Transverse colon (tissue), 4 donors: ENCODE results near the gene SLC38A10. TPM values are rescaled to one million over a fixed set of nuclear protein-coding genes. Genes with fewer than 3 reads are reported as not detected.

Experiments
- DNase-seq: peaks from one replicate; pipeline ENCODE4 v3.0.0-alpha.2; 2019
- H3K27ac ChIP-seq, 4 donors: fragments of 200-600 bp; sonication (generic); 2 replicates each; pipeline ENCODE4 v1.5.1; 2016 to 2018; ENCODE audit warnings: inconsistent platforms in 4 of 4
- H3K27me3 ChIP-seq: fragments of 200-600 bp; sonication (generic); 2 replicates; pipeline ENCODE4 v1.5.1; 2017; ENCODE audit warnings: inconsistent platforms
- H3K36me3 ChIP-seq, 4 donors: fragments of 200-600 bp; sonication (generic); 2 replicates each; pipeline ENCODE4 v1.5.1; 2017 to 2019; ENCODE audit warnings: inconsistent platforms in 4 of 4
- H3K4me1 ChIP-seq, 4 donors: fragments of 200-600 bp; sonication (generic); 2 replicates each; pipeline ENCODE4 v1.5.1; 2017 to 2020; ENCODE audit warnings: inconsistent platforms in 4 of 4
- H3K4me3 ChIP-seq, 4 donors: fragments of 200-600 bp; sonication (generic); 1 replicate in 1 of 4; 2 replicates in 3 of 4; pipeline versions ENCODE4 v1.5.1 to v1.6.1; 2017 to 2019; ENCODE audit warnings: inconsistent platforms in 4 of 4
- H3K9me3 ChIP-seq, 2 donors: fragments of 200-600 bp; sonication (generic); 2 replicates each; pipeline ENCODE4 v1.5.1; 2017 to 2019; ENCODE audit warnings: inconsistent platforms in 2 of 2
- EP300 ChIP-seq: sonication (generic); formaldehyde crosslinking; IDR thresholded peaks from one replicate; pipeline ENCODE4 v1.6.1; 2017; ENCODE audit warnings: antibody characterized with exemption, low read depth
- POLR2A ChIP-seq: fragments of 450-650 bp; IDR thresholded peaks from one replicate; pipeline ENCODE4 v1.6.1; 2016; ENCODE audit warnings: antibody characterized with exemption, mild to moderate bottlenecking, moderate library complexity
- POLR2AphosphoS5 ChIP-seq, 3 donors: sonication (generic); formaldehyde crosslinking; IDR thresholded peaks; one replicate each; pipeline ENCODE4 v1.6.1; 2016; ENCODE audit warnings: antibody characterized with exemption in 3 of 3
- WGBS, 2 donors: methylation state at CpG; one replicate each; pipeline ENCODE4 v1.1.5; 2018; ENCODE audit warnings: low coverage in 1 of 2; 5-methylcytosine and 5-hydroxymethylcytosine counted together
- in situ Hi-C, 4 donors: fragments of 200-750 bp; cut with MboI; loops; one replicate each; pipeline versions ENCODE4 v1.15.0 to v1.15.1; 2017; ENCODE audit warnings: low sequenced_read_pairs in 3 of 4, low pct_ligation_motif_present in 1 of 4, low pct_unique_long_range_greater_than_20kb in 1 of 4
- intact Hi-C: fragments of 100-400 bp; cut with DNase I; formaldehyde crosslinking; loops from one replicate; pipeline ENCODE4 v1.15.1; 2023; ENCODE audit warnings: low total_unique reads
- total RNA-seq, 4 donors: library from RNA; depleted of rRNA; stranded (reverse); fragments of >200 nt; gene quantifications; one replicate each; pipeline ENCODE4 v1.1.0, GENCODE V29; 2016
- TF ChIP-seq, protein P1 (sequence below), 5 experiments: fragments of 200-600 bp in 3 of 5; fragments of 450-650 bp in 2 of 5; sonication (generic) in 3 of 5; IDR thresholded peaks; 1 replicate in 2 of 5; 2 replicates in 3 of 5; pipeline ENCODE4 v1.5.1; 2016 to 2017; ENCODE audit warnings: antibody characterized with exemption in 5 of 5, inconsistent platforms in 3 of 5, mild to moderate bottlenecking in 2 of 5, moderate library complexity in 1 of 5

SLC38A10 gene
- total RNA-seq, 4 donors from 2014 or later = 94.9 to 113 (median 98.9) TPM

GRCh38 chr17:81301195-81302144 is 6.4 kb upstream of the SLC38A10 start:
- no peaks in the 10 kb centered on the region for H3K9me3 ChIP-seq
- H3K4me3 ChIP-seq = no peak overlapping the region
- no peaks in the 10 kb centered on the region for H3K36me3 ChIP-seq
- in situ Hi-C loops = no loop called here
- TF ChIP-seq, protein P1, sequence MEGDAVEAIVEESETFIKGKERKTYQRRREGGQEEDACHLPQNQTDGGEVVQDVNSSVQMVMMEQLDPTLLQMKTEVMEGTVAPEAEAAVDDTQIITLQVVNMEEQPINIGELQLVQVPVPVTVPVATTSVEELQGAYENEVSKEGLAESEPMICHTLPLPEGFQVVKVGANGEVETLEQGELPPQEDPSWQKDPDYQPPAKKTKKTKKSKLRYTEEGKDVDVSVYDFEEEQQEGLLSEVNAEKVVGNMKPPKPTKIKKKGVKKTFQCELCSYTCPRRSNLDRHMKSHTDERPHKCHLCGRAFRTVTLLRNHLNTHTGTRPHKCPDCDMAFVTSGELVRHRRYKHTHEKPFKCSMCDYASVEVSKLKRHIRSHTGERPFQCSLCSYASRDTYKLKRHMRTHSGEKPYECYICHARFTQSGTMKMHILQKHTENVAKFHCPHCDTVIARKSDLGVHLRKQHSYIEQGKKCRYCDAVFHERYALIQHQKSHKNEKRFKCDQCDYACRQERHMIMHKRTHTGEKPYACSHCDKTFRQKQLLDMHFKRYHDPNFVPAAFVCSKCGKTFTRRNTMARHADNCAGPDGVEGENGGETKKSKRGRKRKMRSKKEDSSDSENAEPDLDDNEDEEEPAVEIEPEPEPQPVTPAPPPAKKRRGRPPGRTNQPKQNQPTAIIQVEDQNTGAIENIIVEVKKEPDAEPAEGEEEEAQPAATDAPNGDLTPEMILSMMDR (IDR thresholded peaks at IDR 0.05) = no peak
- TF ChIP-seq POLR2AphosphoS5 (IDR thresholded peaks at IDR 0.05) (no peak), EP300 (no peak), POLR2A (no peak)
- DNase-seq = no peak
- intact Hi-C loops = no loop called here
- WGBS, 2 donors = 69 to 75% methylated on average over 4 to 32 of the region's 37 CpGs
- H3K4me1 ChIP-seq = peaks cover 0 to 2% (median under 1%) of the 10 kb centered on the region in 4 donors
- no peaks in the 10 kb centered on the region for H3K27me3 ChIP-seq
- no peak overlapping the region for H3K27ac ChIP-seq

DNA sequence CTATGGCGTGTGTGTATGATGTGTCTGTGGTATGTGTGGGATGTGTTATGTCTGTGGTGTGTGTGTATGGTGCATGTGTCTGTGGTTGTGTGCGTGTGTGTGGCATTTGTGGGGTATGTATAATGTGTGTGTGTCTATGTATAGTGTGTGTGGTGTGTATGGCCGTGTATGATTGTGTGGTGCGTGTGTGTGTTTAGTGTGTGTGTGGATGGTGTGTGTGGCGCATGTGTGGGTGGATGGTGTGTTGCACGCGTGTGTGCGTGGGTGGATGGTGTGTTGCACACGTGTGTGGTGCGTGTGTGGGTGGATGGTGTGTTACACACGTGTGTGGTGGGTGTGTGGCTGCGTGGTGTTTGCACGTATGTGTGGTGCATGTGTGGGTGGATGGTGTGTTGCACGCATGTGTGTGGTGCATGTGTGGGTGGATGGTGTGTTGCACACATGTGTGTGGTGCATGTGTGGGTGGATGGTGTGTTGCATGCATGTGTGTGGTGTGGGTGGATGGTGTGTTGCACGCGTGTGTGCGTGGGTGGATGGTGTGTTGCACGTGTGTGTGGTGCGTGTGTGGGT is 5.6 kb upstream of the SLC38A10 start:
- in situ Hi-C loops = no loop called here
- H3K9me3 ChIP-seq = no peaks in the 10 kb centered on the region
- peaks cover 0 to 10% (median 8%) of the 10 kb centered on the region in 4 donors for H3K4me1 ChIP-seq
- no peak overlapping the region for H3K4me3 ChIP-seq
- no peak for DNase-seq
- no peaks in the 10 kb centered on the region for H3K27me3 ChIP-seq
- H3K27ac ChIP-seq = no peak overlapping the region
- H3K36me3 ChIP-seq = no peaks in the 10 kb centered on the region
- WGBS, 2 donors = 82 to 87% methylated on average over 9 to 19 of the region's 19 CpGs
- TF ChIP-seq POLR2A (no peak), POLR2AphosphoS5 (IDR thresholded peaks at IDR 0.05) (no peak), EP300 (no peak)
- TF ChIP-seq, protein P1 (IDR thresholded peaks at IDR 0.05) = no peak
- intact Hi-C loops = no loop called here

DNA sequence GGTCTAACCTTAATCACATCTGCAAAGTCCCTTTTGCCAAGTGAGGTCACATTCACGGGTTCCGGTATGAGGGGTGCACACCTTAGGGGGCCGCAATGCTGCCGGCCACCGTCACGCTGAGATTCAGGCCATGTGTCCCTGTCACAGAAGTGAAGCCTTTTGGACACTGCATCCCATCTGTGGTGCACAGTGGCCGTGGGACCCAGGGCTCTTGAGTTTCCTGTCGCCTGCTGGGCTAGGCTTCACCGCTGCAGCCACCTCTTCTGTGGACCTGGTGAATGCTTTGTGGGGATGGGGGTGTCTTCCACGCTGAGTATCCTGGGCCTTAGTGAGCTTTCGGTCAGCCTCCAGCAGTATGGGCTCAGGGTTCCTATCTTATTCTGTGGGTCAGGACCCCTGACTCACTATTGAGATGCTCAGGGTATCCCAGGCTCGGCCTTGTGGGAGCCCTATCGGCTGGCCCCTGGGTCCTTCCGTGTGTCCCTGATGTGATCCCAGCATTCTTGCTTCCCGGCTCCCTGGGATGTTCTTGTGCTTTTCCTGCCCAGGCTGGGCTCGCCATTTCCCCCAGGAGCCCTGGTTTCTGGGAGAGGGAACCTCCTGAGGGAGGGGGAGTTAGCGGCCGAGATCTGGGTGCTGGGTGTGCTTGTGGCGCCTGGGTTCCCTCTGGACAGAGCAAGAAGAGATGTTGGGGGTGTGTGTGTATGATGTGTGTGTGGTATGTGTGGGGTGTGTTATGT is 4.9 kb upstream of the SLC38A10 start:
- TF ChIP-seq, protein P1 (IDR thresholded peaks at IDR 0.05) = no peak
- TF ChIP-seq POLR2A (no peak), EP300 (no peak), POLR2AphosphoS5 (IDR thresholded peaks at IDR 0.05) (no peak)
- Histone ChIP-seq H3K36me3 (no peaks in the 10 kb centered on the region), H3K4me1 (peaks cover 0 to 12% (median 10%) of the 10 kb centered on the region in 4 donors), H3K27ac (no peak overlapping the region), H3K4me3 (no peak overlapping the region), H3K9me3 (no peaks in the 10 kb centered on the region), H3K27me3 (no peaks in the 10 kb centered on the region)
- 94 to 100% methylated on average over 3 to 19 of the region's 19 CpGs for WGBS, 2 donors
- intact Hi-C loops (loop anchor here (10.0 kb wide), 2 partner anchors 65 to 95 kb away; partner anchors contain the start of genes BAHCC1, NDUFAF8 and TEPSIN), in situ Hi-C loops (loop anchor here in 2 of 4 donors (25.0 kb wide), 2 partner anchors 87 to 187 kb away; partner anchors contain the start of gene BAHCC1 (in 1 of the 2))
- no peak for DNase-seq
